NCI-H2029 (cell line): ENCODE data around the gene CA5B.
"Not testable (repeated sequence)": the region's sequence is repeated elsewhere in the genome, so short reads cannot be mapped to it uniquely, and the experiment has no call there.

Source experiments
- DNase-seq: peaks from one replicate; lab custom pipeline; 2025; lab: John Stamatoyannopoulos, UW

The CA5B gene

DNA sequence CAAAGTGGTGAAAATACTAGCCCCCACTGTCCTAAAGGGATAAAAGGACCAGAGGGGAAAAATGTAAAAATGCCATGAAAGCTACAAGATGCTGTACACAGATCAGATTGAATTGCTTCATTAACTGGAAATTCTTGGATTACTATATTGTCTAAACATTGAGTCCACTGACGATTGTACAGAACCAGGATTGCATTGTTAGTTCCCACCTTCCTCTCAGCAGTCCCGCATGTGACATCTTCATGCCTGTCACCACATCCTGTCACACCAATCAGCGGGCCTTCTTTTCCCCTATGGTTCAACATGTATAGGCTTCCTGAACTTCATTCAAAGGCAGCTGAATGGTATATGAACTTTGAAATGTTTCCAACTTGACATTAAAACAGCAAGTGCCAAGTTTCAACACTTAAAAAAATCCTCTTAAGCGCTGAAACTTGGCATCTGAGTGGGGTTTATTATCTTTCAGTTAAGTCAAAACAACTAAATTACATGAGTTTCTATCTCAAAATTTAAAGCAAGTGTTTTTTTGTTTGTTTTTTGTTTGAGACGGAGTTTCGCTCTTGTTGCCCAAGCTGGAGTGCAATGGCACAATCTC lies 76.8 kb downstream of the CA5B start:
- no peak for DNase-seq

- DNase-seq = no peak
These were observed 77.8 kb downstream of the CA5B start for GRCh38 chrX:15815779-15816437.

DNA sequence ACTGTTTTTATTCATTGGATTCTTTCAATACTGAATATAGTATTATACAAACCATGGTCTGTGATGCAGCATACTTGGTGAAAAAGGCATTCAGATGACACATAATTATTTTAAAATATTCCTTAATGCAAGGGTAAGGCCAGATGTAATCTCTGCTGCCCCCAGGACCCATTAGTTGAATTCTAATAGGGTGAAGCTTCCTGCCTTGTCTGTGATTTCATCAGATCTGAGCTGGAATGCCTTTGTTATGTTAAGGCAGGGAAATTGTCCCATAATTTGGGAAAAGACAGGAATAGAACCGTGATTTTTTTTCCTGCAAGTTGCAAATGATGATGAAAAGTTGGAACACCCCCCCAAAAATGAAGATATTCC lies 78.4 kb downstream of the CA5B start:
- no peak for DNase-seq

DNA sequence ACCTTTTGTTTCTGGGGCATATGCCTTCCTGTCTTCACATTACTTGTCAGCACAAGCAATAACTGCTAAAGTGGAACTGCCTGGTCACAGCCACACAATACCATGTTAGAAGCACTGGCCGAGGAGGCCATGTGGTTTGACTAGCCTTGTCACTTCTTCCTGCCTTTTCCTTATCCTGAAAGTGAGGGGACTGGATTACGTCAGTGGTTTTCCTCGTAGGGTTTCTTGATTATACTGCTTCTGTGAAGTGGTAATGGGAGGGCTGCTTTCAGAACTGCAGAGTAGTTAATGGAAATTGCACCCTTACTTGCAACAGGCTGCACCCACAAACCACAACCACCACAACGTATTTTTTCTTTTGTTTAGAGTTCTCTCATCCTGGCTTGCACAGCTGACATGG lies 78.8 kb downstream of the CA5B start:
- DNase-seq = no peak

- DNase-seq = no peak
These were observed 82.3 kb downstream of the CA5B start for GRCh38 chrX:15820106-15821073.

DNA sequence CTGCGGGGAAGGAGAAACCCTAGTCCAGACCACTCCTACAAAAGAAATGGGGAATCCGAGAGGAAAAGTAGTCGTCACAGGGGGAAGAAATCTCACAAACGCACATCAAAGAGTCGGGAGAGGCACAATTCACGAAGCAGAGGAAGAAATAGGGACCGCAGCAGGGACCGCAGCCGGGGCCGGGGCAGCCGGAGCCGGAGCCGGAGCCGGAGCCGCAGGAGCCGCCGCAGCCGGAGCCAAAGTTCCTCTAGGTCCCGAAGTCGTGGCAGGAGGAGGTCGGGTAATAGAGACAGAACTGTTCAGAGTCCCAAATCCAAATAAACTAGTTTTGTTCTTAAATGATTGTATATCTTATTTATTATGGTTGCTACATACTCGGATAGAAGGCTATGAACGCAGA lies 84.9 kb downstream of the CA5B start:
- DNase-seq = no peak

- no peak for DNase-seq
These were observed 87.9 kb downstream of the CA5B start for GRCh38 chrX:15825936-15826335.

DNA sequence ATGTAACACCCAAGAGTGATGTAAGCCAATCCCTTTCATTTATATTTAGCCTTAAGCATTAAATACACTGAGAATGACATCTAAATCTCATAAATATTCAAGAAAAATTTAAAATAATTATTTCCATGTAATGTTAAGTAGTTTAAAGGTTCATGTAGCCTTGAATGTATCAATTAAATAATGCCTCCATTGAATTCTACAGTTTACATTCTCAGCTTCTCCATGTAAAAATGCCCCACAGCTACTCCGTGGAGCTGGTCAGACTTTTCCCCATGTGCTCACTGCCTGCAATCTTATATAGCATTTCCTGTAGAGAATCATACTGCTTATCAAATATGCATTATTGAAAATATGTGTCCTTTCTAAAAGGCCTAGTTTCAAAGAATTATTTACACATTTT lies 91.1 kb downstream of the CA5B start:
- DNase-seq = no peak

- DNase-seq = not testable (repeated sequence)
These were observed 93.3 kb downstream of the CA5B start for GRCh38 chrX:15831347-15831746.

DNA sequence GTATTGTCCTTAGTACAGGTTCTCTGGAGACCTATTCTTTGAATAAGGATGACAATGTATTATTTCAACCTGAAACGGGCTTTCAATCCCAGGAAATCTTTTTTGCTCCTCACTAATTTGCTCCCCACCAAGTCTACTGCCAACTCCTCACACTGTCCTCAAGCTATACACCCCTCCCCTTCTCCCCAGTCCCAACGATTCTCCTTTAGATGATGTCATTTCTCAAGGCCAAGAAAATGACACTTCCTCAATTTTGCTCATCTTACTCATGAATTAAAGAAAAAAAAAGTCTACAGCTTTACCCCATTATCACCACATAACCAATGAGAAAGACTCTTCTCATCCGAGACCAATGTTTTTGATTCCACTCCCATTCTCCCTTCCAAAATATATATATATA lies 96.0 kb downstream of the CA5B start:
- DNase-seq = no peak

DNA sequence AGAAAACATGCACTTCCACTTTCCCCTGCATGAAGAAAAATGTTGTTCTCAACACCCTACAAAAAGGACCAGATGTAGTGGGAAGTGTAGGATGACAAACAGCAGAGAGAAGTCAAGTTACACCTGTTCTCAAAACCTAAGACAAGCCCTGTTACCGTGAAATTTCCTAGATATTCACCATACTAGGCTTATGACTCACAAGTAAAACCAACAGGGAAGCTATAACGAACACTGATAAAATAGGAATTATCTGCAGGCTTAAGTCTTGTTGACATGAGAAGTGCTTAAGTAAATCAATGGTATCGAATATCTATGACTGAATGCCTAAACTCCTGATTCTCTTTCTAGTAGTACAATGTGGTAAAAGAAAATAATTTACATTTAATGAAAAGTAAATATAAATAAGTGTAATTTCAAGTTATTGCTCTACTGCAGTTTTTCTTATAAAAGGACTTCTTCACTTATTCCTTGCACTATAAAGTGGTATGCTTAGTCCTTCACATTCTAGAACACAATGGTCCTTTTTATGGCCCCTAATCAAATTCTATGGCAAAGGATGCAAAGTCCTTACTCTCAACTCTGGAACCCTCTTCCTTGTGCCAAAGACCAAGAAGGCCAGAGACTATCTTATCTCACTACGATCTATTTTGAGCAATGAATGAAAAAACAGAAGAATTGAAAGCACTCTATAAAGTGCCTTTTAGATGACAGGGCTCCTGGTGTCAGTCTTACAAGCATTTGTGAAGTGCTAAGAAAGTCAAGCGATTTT lies 96.9 kb downstream of the CA5B start:
- no peak for DNase-seq
